GM18873 (cell line): Measurements from ENCODE around the gene ITPRIP.
A peak's percentile ranks its signal among the peaks of the same experiment; 100 is the strongest.

ENCODE experiments used
- ATAC-seq: cut with Tn5 transposase; IDR thresholded peaks from one replicate; pipeline ENCODE4 v1.9.1; 2021; ENCODE audit warnings: mild to moderate bottlenecking, moderate library complexity, moderate number of reproducible peaks; ENCODE audit not compliant: unreplicated experiment, low FRiP score

The ITPRIP gene

GRCh38 chr10:104293011-104293410, 45.3 kb downstream of the ITPRIP start:
- no peak for ATAC-seq

GRCh38 chr10:104291439-104291951, 46.8 kb downstream of the ITPRIP start:
- ATAC-seq: peak; percentile 94

- ATAC-seq: no peak
These were observed 49.9 kb downstream of the ITPRIP start for GRCh38 chr10:104288355-104288754.

- no peak for ATAC-seq
These were observed 51.3 kb downstream of the ITPRIP start for GRCh38 chr10:104286939-104287338.

- ATAC-seq: no peak
These were observed 53.4 kb downstream of the ITPRIP start for GRCh38 chr10:104284846-104285245.

GRCh38 chr10:104281694-104282093, 56.6 kb downstream of the ITPRIP start:
- no peak for ATAC-seq

- ATAC-seq: no peak
These were observed 58.6 kb downstream of the ITPRIP start for GRCh38 chr10:104279550-104280259.

GRCh38 chr10:104277785-104278184, 60.5 kb downstream of the ITPRIP start:
- no peak for ATAC-seq

- ATAC-seq: no peak
These were observed 62.1 kb downstream of the ITPRIP start for GRCh38 chr10:104276192-104276591.

- ATAC-seq: no peak
These were observed 63.2 kb downstream of the ITPRIP start for GRCh38 chr10:104274762-104275721.

GRCh38 chr10:104273899-104274575, 64.2 kb downstream of the ITPRIP start:
- no peak for ATAC-seq

GRCh38 chr10:104273286-104273685, 65.0 kb downstream of the ITPRIP start:
- no peak for ATAC-seq

GRCh38 chr10:104268713-104269645, 69.3 kb downstream of the ITPRIP start, which contains the start of gene GSTO2:
GSTO2 (plus strand) TSS chr10:104269184; CDS start chr10:104274916, 5,732 bp downstream.
- peak; percentile 98 for ATAC-seq

- no peak for ATAC-seq
These were observed 69.9 kb downstream of the ITPRIP start for GRCh38 chr10:104268405-104268712.

- no peak for ATAC-seq
These were observed 70.4 kb downstream of the ITPRIP start for GRCh38 chr10:104267721-104268404.

- ATAC-seq: no peak
These were observed 73.5 kb downstream of the ITPRIP start for GRCh38 chr10:104264783-104265182.

- no peak for ATAC-seq
These were observed 76.2 kb downstream of the ITPRIP start for GRCh38 chr10:104262055-104262454.

GRCh38 chr10:104260775-104261115, 77.5 kb downstream of the ITPRIP start:
- no peak for ATAC-seq
